HG03520 (cell line): Measurements from ENCODE around the gene PXK.
"Not testable (repeated sequence)": the region's sequence is repeated elsewhere in the genome, so short reads cannot be mapped to it uniquely, and the experiment has no call there.

ENCODE experiments used
- ATAC-seq: cut with Tn5 transposase; IDR thresholded peaks from one replicate; pipeline ENCODE4 v1.9.1; 2021; ENCODE audit warnings: mild to moderate bottlenecking, moderate library complexity; ENCODE audit not compliant: unreplicated experiment

PXK gene

GRCh38 chr3:58414538-58415197 lies 82.0 kb downstream of the PXK start:
- no peak for ATAC-seq

GRCh38 chr3:58416191-58416590 lies 83.5 kb downstream of the PXK start:
- ATAC-seq: no peak

- ATAC-seq: no peak
These were observed 84.4 kb downstream of the PXK start for GRCh38 chr3:58417075-58417474.

- ATAC-seq: no peak
These were observed 85.5 kb downstream of the PXK start for GRCh38 chr3:58418227-58418626.

- peak; percentile 68 for ATAC-seq
These were observed 87.3 kb downstream of the PXK start for GRCh38 chr3:58419780-58420507.

- no peak for ATAC-seq
These were observed 88.3 kb downstream of the PXK start for GRCh38 chr3:58421004-58421403.

- no peak for ATAC-seq
These were observed 90.1 kb downstream of the PXK start for GRCh38 chr3:58422756-58423325.

GRCh38 chr3:58424613-58425012 lies 91.9 kb downstream of the PXK start:
- ATAC-seq: no peak

GRCh38 chr3:58425782-58426181 lies 93.1 kb downstream of the PXK start:
- no peak for ATAC-seq

GRCh38 chr3:58427661-58428361 lies 95.1 kb downstream of the PXK start:
- no peak for ATAC-seq

- ATAC-seq: peak; percentile 29
These were observed 97.0 kb downstream of the PXK start for GRCh38 chr3:58429657-58430056.

GRCh38 chr3:58432905-58433304 lies 100.2 kb downstream of the PXK start:
- no peak for ATAC-seq

GRCh38 chr3:58433400-58434167 lies 100.9 kb downstream of the PXK start, which contains the start of gene PDHB:
Gene PDHB (minus strand): TSS chr3:58433832. CDS start chr3:58433809, 23 bp downstream.
- ATAC-seq: peak; percentile 89

- ATAC-seq: peak; percentile 2
These were observed 101.4 kb downstream of the PXK start for GRCh38 chr3:58434168-58434504.

- no peak for ATAC-seq
These were observed 101.8 kb downstream of the PXK start for GRCh38 chr3:58434511-58434910.

GRCh38 chr3:58434990-58435389 lies 102.3 kb downstream of the PXK start:
- no peak for ATAC-seq

GRCh38 chr3:58437276-58437675 lies 104.6 kb downstream of the PXK start:
- not testable (repeated sequence) for ATAC-seq

- not testable (repeated sequence) for ATAC-seq
These were observed 108.3 kb downstream of the PXK start for GRCh38 chr3:58440996-58441355.

GRCh38 chr3:58441514-58442450 lies 109.1 kb downstream of the PXK start:
- no peak for ATAC-seq

- no peak for ATAC-seq
These were observed 119.5 kb downstream of the PXK start for GRCh38 chr3:58452176-58452575.
